Smooth muscle cell of the pulmonary artery (primary cell): ENCODE data around the gene KCNQ4. TPM values are rescaled to one million over a fixed set of nuclear protein-coding genes. Genes with fewer than 3 reads are reported as not detected.

Experiments
- total RNA-seq: library from RNA; depleted of rRNA; stranded (reverse); fragments of >200 nt; gene quantifications from 2 replicates; pipeline ENCODE4 v1.2.3, GENCODE V29; 2014

The KCNQ4 gene
- 0.53 and 1.2 TPM in 2 replicates for total RNA-seq

DNA sequence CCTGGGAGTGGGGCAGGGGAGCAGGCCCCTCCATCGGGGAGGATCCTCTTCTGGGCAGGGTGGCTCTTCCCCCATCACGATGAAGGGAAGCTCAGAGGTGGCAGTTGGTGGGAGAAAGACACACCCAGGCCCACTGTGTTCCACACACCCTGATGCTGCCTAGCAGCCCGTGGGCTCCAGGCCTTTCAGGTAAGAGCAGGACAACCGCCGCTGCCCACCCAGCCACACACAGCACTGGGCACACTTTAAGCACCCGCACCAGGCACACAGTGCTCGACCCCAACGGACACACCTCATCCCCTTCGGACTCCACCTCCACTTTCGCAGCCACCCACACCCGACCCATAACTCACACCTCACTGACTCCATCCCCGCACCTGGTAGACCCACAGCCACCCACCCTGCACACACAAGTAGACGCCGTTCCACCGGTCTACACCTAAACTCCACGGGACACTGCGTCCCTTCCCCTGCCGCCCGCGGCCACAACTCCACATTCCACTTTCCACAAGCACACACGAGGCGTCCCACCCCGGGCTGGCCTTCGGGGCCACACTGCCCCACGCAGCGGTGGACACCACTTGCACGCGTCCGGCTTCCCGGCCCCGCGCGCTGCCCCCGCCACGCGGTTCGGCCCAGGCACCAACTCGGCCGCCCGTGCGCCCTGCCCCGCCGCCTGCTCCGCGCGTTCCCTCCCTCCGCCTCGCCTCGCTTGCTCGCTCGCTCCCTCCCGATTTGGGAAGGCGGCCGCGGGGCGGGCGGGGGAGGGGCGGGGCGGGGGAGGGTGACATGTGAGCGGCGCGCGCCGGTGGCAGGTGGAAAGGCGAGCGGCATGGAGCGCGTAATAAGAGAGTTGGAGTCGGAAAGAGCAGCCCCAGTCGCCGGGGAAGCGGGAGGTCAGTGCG is at the start of gene KCNQ4:
KCNQ4 (plus strand) TSS at position 787 of the 905 bp plus-strand sequence. CDS start 307 bp downstream, outside the sequence.

DNA sequence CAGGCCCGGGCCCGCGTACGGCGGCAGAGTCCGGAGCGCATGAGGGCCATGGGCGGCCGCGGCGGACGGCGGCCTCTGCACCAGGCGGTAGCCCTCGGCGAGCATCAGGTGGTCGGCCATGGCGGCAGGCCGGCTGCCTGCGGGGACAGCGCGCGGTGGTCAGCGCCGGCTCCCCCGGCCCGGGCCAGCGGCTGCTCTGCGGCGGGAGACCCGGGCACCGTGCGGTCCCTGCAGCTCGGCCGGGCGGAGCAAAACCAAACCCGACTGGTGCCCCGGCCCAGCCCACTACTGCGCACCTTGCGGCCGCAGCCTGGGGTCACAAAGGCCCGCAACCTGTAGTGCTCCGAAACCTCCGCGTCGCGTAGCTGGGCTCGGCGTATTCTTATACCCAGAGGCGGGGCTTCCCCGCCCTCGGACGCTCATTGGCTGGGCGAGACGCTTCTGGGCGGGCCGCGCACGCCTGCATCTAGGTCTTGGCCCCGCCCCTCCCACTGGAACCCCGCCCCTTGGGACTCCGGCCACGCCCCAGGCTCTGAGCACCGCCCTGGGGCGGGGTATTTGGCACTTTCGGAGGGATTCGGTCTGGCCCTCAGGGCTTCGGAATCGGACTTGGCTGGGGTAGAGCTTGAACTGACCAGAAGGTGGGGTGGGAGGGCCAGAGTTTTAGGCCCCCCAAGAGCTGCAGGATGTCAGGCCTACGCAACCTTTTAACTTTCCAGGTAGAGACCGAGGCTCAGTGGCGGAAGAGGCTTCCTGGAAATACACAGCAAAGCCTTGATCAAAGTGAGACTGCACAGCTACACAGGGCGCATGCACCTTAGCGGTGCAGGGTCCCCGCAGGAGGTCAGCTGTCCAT is 78.6 kb downstream of the KCNQ4 start, which contains the start of gene CITED4:
CITED4 (minus strand) TSS at position 356 of the 856 bp plus-strand sequence; CDS start at position 120, 236 bp downstream.

Other genes starting within 250 kb of the KCNQ4 start
- 0.86 and 1.8 TPM in 2 replicates for gene RIMS3, start 118.1 kb upstream of the KCNQ4 start, total RNA-seq
- 22.3 and 22.5 TPM in 2 replicates for gene NFYC, start 92.1 kb upstream of the KCNQ4 start, total RNA-seq
- 3.5 and 8.6 TPM in 2 replicates for gene CITED4, start 78.6 kb downstream of the KCNQ4 start, total RNA-seq
- gene CTPS1, start 195.9 kb downstream of the KCNQ4 start, total RNA-seq: 18.4 and 34.4 TPM in 2 replicates
- gene SLFNL1, start 237.9 kb downstream of the KCNQ4 start, total RNA-seq: 0.46 and 0.86 TPM in 2 replicates